GM12874 (cell line): ENCODE data around the gene DUSP14.

Source experiments
- CTCF ChIP-seq: IDR thresholded peaks from 2 replicates; pipeline ENCODE4 v1.5.1; 2011; ENCODE audit warnings: low read depth, mild to moderate bottlenecking, control low read depth, low read length, moderate library complexity; ENCODE audit not compliant: insufficient read depth

DUSP14 gene

GRCh38 chr17:37462492-37462891 is 27.2 kb upstream of the DUSP14 start:
- no peak for TF ChIP-seq CTCF

- no peak for TF ChIP-seq CTCF
Observed at GRCh38 chr17:37463039-37463438, 26.7 kb upstream of the DUSP14 start.

- no peak for TF ChIP-seq CTCF
Observed at GRCh38 chr17:37465069-37465616, 24.5 kb upstream of the DUSP14 start.

GRCh38 chr17:37466471-37466870 is 23.2 kb upstream of the DUSP14 start:
- TF ChIP-seq CTCF: no peak

GRCh38 chr17:37470181-37470580 is 19.5 kb upstream of the DUSP14 start:
- TF ChIP-seq CTCF: no peak

- no peak for TF ChIP-seq CTCF
Observed at GRCh38 chr17:37475731-37476420, 13.8 kb upstream of the DUSP14 start.

- no peak for TF ChIP-seq CTCF
Observed at GRCh38 chr17:37476431-37477120, 13.1 kb upstream of the DUSP14 start.
